HEK293T (cell line): ENCODE results near the gene NANOG.
"Not testable (repeated sequence)": the region's sequence is repeated elsewhere in the genome, so short reads cannot be mapped to it uniquely, and the experiment has no call there.

Source experiments
- ARNT ChIP-seq: fragments of 450-650 bp; IDR thresholded peaks from 2 replicates; pipeline ENCODE4 v1.6.1; 2017; ENCODE audit warnings: mild to moderate bottlenecking
- BHLHE40 ChIP-seq: fragments of 450-650 bp; IDR thresholded peaks from 2 replicates; pipeline ENCODE4 v1.6.1; 2016; ENCODE audit warnings: mild to moderate bottlenecking, moderate library complexity, borderline replicate concordance
- ELF4 ChIP-seq: fragments of 450-650 bp; IDR thresholded peaks from 2 replicates; pipeline ENCODE4 v1.6.1; 2017; ENCODE audit warnings: antibody characterized with exemption
- FOXK2 ChIP-seq: fragments of 450-650 bp; IDR thresholded peaks from 2 replicates; pipeline ENCODE4 v1.6.1; 2016; ENCODE audit warnings: mild to moderate bottlenecking
- FOXM1 ChIP-seq: fragments of 450-650 bp; IDR thresholded peaks from 2 replicates; pipeline ENCODE4 v1.6.1; 2017; ENCODE audit warnings: mild to moderate bottlenecking, borderline replicate concordance
- L3MBTL2 ChIP-seq: fragments of 450-650 bp; conservative IDR thresholded peaks from 2 replicates; pipeline ENCODE4 v1.6.1; 2016; ENCODE audit warnings: mild to moderate bottlenecking
- SP1 ChIP-seq: fragments of 450-650 bp; IDR thresholded peaks from 2 replicates; pipeline ENCODE4 v1.6.1; 2017
- ZNF384 ChIP-seq: fragments of 450-650 bp; IDR thresholded peaks from 2 replicates; pipeline ENCODE4 v1.6.1; 2016

GRCh38 chr12:7847226-7848097, 58.3 kb downstream of the NANOG start:
- TF ChIP-seq ZNF384, SP1, FOXM1, BHLHE40, FOXK2, ELF4, L3MBTL2, ARNT: not testable (repeated sequence)
